IPS-18c (cell line): ENCODE data around the gene LRP1.

Source experiments
- H3K4me3 ChIP-seq: 2 replicates; pipeline ENCODE4 v1.7.0; 2013; ENCODE audit warnings: low read depth, mild to moderate bottlenecking, low read length, moderate library complexity; ENCODE audit not compliant: insufficient read depth
- H3K9me3 ChIP-seq: one replicate; pipeline ENCODE4 v1.6.1; 2013; ENCODE audit warnings: mild to moderate bottlenecking, low read length, moderate library complexity; ENCODE audit not compliant: control insufficient read depth, insufficient read depth

Gene LRP1

DNA sequence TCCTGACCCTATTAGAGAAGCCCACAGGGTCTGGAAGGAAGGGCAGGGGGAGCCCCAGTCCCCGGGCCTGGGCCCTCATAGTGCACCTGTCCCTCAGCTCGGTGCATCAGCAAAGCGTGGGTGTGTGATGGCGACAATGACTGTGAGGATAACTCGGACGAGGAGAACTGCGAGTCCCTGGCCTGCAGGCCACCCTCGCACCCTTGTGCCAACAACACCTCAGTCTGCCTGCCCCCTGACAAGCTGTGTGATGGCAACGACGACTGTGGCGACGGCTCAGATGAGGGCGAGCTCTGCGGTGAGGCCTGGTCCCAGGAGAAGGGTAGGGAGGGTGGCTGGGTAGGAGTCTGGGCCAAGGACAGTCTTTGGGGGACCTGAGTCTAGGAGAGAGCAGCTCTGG lies 45.4 kb downstream of the LRP1 start:
- Histone ChIP-seq H3K9me3 (peaks cover 2% of the 10 kb centered on the region), H3K4me3 (no peak overlapping the region)

DNA sequence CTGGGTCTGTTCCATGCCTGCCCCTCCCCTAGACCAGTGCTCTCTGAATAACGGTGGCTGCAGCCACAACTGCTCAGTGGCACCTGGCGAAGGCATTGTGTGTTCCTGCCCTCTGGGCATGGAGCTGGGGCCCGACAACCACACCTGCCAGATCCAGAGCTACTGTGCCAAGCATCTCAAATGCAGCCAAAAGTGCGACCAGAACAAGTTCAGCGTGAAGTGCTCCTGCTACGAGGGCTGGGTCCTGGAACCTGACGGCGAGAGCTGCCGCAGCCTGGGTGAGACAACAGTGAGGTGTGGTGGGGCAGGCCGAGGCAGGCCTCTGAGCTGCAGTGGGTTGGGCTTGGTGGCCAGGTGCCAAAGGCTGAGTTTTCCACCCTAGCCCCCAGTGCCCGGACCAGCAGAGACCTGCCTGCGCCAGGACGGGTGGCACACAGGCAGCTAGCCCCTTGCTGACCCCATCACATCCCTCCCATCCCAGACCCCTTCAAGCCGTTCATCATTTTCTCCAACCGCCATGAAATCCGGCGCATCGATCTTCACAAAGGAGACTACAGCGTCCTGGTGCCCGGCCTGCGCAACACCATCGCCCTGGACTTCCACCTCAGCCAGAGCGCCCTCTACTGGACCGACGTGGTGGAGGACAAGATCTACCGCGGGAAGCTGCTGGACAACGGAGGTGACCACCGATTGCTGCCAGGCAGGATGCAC lies 47.3 kb downstream of the LRP1 start:
- H3K4me3 ChIP-seq, result no peak overlapping the region

DNA sequence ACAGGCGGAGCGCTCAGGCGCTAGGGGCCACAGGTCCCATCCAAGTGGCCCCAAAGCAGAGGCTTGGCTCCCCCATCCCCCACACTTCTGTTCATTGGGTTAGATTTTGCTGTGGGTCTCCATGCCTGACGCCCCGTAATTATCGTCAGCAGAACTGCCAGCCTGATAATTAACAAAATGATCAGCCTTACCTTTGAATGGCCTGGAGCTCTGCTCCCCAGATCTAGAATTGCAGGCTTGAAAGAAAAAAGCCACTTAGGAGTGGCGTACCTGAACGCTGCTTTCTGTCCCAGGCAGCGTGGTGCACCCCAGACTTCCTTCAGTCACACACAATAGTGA lies 47.8 kb downstream of the LRP1 start:
- H3K9me3 ChIP-seq, result peaks cover 2% of the 10 kb centered on the region
- H3K4me3 ChIP-seq, result no peak overlapping the region

More for the DNA sequence above, 47.3 kb downstream of the LRP1 start:
- H3K9me3 ChIP-seq, result peaks cover 2% of the 10 kb centered on the region

DNA sequence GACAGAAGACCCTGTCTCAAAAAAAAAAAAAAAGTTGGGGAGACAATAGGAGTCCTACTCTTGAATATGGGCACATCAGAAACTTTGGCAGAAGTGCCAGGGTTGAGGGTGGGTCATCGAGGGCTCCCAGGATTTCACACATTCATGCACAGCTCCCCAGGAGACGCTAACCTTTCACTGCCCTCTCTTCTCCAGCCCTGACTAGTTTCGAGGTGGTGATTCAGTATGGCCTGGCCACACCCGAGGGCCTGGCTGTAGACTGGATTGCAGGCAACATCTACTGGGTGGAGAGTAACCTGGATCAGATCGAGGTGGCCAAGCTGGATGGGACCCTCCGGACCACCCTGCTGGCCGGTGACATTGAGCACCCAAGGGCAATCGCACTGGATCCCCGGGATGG lies 48.6 kb downstream of the LRP1 start:
- Histone ChIP-seq H3K9me3 (peaks cover 2% of the 10 kb centered on the region), H3K4me3 (no peak overlapping the region)

DNA sequence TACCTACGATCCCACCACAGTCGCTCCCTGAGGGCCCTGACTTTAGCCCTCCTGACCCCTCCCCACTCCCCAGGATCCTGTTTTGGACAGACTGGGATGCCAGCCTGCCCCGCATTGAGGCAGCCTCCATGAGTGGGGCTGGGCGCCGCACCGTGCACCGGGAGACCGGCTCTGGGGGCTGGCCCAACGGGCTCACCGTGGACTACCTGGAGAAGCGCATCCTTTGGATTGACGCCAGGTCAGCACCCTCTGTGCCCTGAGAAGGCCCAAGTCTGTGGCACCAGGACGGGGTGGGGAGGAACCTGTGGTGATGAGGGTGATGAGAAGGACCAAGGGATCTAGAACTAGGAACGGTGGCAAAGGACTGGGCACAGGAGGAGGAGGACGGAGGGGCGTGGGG lies 49.1 kb downstream of the LRP1 start:
- H3K9me3 ChIP-seq, result peaks cover 2% of the 10 kb centered on the region
- no peak overlapping the region for H3K4me3 ChIP-seq

DNA sequence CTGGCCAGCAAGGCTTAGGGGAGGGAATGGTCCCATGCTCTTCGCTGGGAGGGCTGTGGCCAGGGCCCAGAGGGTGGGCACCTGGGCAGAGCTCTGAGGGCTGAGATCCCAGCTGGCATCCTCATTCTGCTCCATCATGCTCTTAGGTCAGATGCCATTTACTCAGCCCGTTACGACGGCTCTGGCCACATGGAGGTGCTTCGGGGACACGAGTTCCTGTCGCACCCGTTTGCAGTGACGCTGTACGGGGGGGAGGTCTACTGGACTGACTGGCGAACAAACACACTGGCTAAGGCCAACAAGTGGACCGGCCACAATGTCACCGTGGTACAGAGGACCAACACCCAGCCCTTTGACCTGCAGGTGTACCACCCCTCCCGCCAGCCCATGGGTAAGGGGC lies 49.9 kb downstream of the LRP1 start:
- Histone ChIP-seq H3K4me3 (no peak overlapping the region), H3K9me3 (peaks cover 2% of the 10 kb centered on the region)

DNA sequence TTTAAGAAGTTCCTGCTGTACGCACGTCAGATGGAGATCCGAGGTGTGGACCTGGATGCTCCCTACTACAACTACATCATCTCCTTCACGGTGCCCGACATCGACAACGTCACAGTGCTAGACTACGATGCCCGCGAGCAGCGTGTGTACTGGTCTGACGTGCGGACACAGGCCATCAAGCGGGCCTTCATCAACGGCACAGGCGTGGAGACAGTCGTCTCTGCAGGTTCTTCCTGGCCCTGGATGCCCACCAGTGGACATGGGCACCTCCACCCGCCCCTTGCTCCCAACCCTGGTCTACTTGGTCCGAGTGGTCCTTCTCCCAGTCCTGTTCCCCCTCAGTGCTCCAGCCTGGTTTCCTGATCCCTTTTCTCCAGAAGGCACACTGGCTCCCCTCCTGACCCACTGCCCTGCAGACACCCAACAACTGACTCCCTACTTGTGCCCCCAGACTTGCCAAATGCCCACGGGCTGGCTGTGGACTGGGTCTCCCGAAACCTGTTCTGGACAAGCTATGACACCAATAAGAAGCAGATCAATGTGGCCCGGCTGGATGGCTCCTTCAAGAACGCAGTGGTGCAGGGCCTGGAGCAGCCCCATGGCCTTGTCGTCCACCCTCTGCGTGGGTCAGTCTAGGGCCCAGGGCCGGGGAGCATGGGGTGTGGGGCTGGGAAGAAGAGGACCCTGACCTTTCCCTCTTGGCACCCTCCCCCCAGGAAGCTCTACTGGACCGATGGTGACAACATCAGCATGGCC lies 51.2 kb downstream of the LRP1 start:
- H3K9me3 ChIP-seq, result peaks cover 2% of the 10 kb centered on the region
- H3K4me3 ChIP-seq, result no peak overlapping the region

DNA sequence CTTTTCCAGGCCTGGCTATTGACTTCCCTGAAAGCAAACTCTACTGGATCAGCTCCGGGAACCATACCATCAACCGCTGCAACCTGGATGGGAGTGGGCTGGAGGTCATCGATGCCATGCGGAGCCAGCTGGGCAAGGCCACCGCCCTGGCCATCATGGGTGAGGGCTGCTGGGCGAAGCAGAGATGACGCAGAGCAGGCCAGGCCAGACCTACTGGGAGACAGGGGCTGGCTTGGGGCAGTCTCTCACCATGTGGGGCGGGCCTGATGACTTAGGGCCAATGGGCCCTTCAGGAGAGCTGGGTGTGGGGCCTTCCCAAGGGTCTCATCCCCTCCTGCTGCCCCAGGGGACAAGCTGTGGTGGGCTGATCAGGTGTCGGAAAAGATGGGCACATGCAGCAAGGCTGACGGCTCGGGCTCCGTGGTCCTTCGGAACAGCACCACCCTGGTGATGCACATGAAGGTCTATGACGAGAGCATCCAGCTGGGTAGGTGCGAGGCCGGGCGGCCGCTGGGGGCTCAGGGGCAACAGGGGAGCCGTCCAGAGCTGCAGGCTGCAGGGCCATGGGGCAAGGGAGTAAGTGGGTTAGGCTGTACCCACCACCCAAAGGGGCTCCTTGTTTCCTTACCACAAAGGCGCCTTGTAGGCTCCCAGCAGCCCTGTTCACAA lies 52.2 kb downstream of the LRP1 start:
- Histone ChIP-seq H3K9me3 (peaks cover 2% of the 10 kb centered on the region), H3K4me3 (no peak overlapping the region)

DNA sequence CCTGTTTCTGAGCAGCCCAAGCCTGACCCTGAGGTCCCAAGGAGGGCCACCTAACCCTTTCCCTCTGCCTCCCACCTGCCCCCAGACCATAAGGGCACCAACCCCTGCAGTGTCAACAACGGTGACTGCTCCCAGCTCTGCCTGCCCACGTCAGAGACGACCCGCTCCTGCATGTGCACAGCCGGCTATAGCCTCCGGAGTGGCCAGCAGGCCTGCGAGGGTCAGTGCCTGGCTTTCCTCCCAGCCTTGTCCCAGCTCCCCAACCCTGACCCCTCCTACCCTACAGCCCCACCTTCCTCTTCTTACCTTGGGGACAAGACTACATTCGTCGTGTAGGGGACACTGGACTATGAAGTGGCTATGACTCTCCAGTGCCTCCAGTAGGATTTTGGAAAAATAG lies 52.8 kb downstream of the LRP1 start:
- Histone ChIP-seq H3K9me3 (peaks cover 2% of the 10 kb centered on the region), H3K4me3 (no peak overlapping the region)

DNA sequence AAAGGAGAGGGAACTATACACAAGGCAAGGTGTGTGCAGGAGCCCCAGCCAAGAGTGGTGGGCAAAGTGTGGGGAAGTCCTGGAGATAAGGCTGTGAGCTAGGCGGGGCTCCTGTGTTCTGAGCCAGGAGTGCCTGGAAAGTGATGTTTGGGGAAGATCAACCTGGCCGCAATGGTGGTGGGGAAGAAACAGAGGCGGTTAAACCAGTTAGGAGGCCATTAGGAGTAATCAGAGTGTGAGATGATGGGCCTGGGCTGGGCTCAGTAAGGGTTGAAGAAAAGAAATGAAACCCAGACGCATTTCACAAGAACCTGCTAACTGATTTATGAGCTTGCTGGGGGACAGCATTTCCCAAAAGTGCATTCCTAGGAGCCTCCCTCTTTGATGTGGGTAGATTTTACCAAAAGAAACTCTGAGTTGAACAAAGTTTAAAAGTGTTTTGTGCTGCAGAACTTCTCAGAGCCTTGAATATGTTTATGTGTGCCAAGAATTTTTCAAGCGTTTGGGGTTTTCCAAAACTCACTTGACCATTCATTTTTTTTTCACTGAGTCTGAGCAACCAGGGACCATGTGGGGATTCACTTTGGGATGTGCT lies 53.4 kb downstream of the LRP1 start:
- peaks cover 2% of the 10 kb centered on the region for H3K9me3 ChIP-seq
- no peak overlapping the region for H3K4me3 ChIP-seq

DNA sequence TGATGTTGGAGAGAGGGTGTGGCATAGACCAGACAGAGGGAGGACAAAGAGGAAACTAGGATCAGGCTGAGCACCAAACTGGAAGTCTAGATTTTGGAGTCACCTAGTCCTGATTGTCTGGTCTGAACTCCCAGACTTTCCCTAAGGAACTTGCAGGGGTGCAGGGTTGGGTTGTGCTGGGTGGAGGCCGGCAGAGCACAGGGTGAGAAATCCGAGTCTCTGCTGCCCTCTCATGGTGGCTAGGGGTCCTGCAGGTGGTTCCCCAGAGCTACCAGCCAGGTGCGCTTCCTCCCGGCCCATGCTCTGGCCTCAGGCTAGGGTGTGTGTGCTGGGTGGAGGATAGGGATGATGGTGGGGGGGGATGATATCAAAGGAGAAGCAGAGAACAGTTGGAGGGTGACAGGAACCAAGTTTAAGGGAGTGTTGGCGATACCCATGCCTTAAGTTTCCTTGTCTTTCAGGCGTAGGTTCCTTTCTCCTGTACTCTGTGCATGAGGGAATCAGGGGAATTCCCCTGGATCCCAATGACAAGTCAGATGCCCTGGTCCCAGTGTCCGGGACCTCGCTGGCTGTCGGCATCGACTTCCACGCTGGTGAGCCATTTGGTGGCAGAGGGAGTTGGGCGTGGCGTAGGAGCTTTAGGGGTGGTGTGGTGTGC lies 54.8 kb downstream of the LRP1 start:
- H3K4me3 ChIP-seq, result no peak overlapping the region
- no peaks in the 10 kb centered on the region for H3K9me3 ChIP-seq

DNA sequence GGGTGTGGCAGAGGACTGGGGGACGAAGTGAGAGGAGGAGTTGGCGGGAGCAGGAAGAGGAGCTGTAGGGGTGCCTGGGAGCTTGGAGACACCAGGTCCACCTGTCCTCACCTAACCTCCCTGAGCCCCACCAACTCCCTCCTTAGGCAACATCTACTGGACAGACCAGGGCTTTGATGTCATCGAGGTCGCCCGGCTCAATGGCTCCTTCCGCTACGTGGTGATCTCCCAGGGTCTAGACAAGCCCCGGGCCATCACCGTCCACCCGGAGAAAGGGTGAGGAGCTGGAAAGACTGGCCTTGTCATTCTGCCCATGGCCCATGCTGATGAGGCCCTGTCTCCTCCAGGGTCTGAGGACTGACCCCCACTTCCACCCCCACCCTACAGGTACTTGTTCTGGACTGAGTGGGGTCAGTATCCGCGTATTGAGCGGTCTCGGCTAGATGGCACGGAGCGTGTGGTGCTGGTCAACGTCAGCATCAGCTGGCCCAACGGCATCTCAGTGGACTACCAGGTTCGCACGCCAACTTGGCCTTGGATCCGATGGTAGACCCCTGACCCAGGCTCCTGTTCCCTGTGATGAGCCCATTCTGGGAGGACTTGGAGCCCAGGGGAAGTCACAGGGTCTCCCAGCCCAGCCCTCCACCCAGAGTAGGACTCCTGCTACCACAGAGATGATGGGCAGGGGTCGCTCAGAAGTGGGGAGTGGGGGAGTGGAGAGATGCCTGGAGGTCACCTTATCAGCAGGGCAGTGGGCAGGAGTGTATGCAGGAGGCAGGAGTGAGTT lies 55.8 kb downstream of the LRP1 start:
- Histone ChIP-seq H3K9me3 (no peaks in the 10 kb centered on the region), H3K4me3 (no peak overlapping the region)

DNA sequence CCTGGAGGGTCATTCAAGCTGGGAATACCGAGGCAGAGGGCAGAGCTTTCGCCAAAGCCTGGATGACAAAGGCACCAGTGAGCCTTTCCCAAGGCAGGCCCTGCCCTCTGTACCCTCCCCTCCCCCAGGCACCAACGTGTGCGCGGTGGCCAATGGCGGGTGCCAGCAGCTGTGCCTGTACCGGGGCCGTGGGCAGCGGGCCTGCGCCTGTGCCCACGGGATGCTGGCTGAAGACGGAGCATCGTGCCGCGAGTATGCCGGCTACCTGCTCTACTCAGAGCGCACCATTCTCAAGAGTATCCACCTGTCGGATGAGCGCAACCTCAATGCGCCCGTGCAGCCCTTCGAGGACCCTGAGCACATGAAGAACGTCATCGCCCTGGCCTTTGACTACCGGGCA lies 57.1 kb downstream of the LRP1 start:
- H3K9me3 ChIP-seq, result no peaks in the 10 kb centered on the region
- H3K4me3 ChIP-seq, result no peak overlapping the region

DNA sequence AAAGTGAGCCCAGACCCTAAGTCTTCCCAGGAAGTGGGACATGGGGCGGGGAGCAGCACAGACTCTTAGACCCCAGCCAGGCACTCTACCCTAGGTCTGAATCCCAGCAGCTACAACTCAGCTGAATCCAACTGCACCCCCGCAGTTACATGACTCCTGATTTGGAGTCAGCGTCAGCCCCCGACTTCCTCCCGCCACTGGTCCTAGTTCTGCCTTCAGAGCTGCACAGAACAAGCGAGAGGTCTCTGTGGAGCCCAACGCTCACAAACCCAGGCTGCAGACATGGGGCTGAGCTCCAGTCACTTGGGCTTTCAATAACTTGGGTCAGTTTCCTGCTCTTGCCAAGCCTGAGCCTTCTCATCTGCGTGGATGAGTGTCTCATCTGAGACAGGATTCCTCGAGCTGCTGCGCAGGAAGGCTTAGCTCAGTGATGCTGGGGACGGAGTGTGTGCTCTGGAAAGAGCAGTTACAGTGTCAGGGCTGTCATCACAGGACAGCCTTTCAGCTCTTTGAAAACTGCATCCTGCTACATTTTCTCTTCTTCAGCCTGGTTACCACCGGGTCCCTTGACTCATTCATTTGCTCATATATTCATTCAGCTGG lies 57.7 kb downstream of the LRP1 start:
- no peak overlapping the region for H3K4me3 ChIP-seq
- H3K9me3 ChIP-seq, result no peaks in the 10 kb centered on the region

DNA sequence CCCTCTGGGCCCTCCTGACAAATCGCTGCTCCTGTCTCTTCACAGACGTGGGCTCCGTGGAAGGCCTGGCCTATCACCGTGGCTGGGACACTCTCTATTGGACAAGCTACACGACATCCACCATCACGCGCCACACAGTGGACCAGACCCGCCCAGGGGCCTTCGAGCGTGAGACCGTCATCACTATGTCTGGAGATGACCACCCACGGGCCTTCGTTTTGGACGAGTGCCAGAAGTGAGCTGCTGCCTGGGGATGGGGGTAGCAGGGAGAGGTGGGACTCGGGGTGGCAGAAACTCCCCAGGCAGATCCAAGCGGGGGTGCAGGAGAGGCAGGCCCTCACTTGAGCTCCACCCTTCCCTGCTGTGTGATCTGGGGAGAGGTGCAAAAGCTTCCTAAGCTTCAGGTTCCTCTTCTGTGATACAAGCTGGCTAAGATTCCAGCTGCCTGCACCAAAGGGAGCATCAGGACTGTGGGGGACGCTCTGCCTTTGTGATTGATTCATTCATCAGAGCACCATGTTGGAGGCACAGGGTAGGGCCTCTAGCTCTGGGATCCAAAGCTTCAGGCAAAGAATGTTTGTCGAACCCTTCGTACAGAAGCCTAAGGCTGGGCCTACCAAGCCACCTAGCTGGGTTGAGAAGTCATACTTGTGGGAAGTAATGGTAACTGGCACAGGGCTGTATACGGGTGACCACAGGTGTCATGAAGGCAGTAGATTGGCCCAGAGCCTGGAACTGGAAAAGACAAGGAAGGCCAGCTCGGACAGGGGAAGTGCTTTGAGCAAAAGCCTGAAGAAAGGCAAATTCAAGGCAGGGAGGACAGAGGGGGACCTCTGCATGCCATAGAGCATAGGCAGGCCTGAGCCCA lies 59.2 kb downstream of the LRP1 start:
- Histone ChIP-seq H3K4me3 (no peak overlapping the region), H3K9me3 (no peaks in the 10 kb centered on the region)

DNA sequence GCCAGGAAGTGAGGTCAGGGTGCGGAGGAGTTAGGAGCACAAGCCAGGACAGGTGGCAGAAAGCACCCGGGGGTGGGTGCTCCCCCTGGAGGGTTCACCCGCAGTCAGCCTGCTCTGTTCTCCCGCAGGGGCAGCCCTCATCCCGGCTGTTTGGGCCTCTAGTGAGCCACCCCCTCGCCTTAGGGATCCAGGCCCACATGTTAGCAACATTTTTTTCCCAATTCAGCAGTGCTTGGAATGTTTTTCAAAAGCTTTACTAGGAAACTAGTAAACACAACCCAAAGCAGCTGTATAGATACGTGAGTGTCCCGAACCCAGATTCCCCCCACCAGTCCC lies 59.8 kb downstream of the LRP1 start:
- Histone ChIP-seq H3K4me3 (no peak overlapping the region), H3K9me3 (no peaks in the 10 kb centered on the region)
